ENCODE results near the gene MAP2K1.
A peak's percentile ranks its signal among the peaks of the same experiment; 100 is the strongest.

Gene MAP2K1

GRCh38 chr15:66356359-66357236 is 30.1 kb upstream of the MAP2K1 start, which contains the start of gene TIPIN (continued):
- TF ChIP-seq PRDM2 (tag by site-specific recombination; IDR thresholded peaks at IDR 0.05; ENCODE audit: borderline replicate concordance): no peak
- no peak for TF ChIP-seq HIC1 (tag by site-specific recombination; IDR thresholded peaks at IDR 0.05)
- no peak for TF ChIP-seq ZNF777 (tag by site-specific recombination; IDR thresholded peaks at IDR 0.05; ENCODE audit: borderline replicate concordance)
- peak; percentile 50; the same call in 1 of the 2 replicates for TF ChIP-seq ZSCAN4 (tag by site-specific recombination; IDR thresholded peaks at IDR 0.05)
- TF ChIP-seq ZNF558 (tag by site-specific recombination; IDR thresholded peaks at IDR 0.05): peak; percentile 29; the same call in 1 of the 2 replicates
- peak; percentile 93 for TF ChIP-seq KLF16 (tag by site-specific recombination; IDR thresholded peaks at IDR 0.05)
- no peak for TF ChIP-seq ZBTB49 (tag by site-specific recombination; IDR thresholded peaks at IDR 0.05; ENCODE audit: low read depth)
- TF ChIP-seq HOXC10 (CRISPR knock-in tag; IDR thresholded peaks at IDR 0.05): no peak
- peak; percentile 90 for TF ChIP-seq ZIC2 (tag by site-specific recombination; IDR thresholded peaks at IDR 0.05)
- TF ChIP-seq ZNF654 (tag by site-specific recombination; IDR thresholded peaks at IDR 0.05; ENCODE audit: low read depth): no peak
- TF ChIP-seq ZNF544 (tag by site-specific recombination; IDR thresholded peaks at IDR 0.05): no peak
- no peak for TF ChIP-seq ZNF26 (tag by site-specific recombination; IDR thresholded peaks at IDR 0.05)
- TF ChIP-seq KLF1 (tag by site-specific recombination; IDR thresholded peaks at IDR 0.05): peak; percentile 94
- TF ChIP-seq ZNF398 (tag by site-specific recombination; IDR thresholded peaks at IDR 0.05): no peak
- TF ChIP-seq ZNF266 (tag by site-specific recombination; IDR thresholded peaks at IDR 0.05; ENCODE audit: low read depth): no peak
- TF ChIP-seq REST (tag by site-specific recombination; IDR thresholded peaks at IDR 0.05): peak; percentile 45; the same call in 1 of the 2 replicates
- peak; percentile 36; the same call in 1 of the 2 replicates for TF ChIP-seq BCL11A (tag by site-specific recombination; IDR thresholded peaks at IDR 0.05; ENCODE audit: low read depth)
- no peak for TF ChIP-seq ZNF214 (tag by site-specific recombination; IDR thresholded peaks at IDR 0.05; ENCODE audit: borderline replicate concordance)
